HUDEP-2 (cell line): Measurements from ENCODE around the gene DDX27.

Source experiments
- DNase-seq, 76 experiments: peaks; one replicate each; lab custom pipeline; 2025; ENCODE audit not compliant: unreplicated experiment in 76 of 76; lab: John Stamatoyannopoulos, UW

The DDX27 gene

GRCh38 chr20:49287555-49288249, 68.5 kb downstream of the DDX27 start:
- DNase-seq: no peak

DNA sequence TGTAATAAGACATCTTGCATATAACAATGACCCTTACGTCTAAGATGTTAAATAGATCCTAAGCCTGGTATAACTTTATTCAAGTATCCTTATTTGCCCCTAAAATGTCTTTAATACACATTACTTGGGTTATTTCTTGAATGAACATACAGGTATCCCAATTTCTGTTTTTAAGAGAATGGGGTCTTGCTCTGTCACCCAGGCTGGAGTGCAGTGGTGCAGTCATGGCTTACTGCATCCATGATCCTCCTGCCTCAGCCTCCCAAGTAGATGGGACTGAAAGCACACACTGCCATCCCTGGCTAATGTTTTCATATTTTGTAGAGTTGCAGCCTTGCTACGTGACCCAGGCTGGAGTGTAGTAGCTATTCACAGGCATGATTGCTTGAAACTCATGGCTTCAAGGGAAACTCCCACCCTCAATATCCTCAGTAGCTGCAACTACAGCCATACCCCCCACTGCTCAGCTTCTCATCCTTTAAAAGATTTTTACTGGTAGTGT, 69.1 kb downstream of the DDX27 start:
- DNase-seq: no peak

DNA sequence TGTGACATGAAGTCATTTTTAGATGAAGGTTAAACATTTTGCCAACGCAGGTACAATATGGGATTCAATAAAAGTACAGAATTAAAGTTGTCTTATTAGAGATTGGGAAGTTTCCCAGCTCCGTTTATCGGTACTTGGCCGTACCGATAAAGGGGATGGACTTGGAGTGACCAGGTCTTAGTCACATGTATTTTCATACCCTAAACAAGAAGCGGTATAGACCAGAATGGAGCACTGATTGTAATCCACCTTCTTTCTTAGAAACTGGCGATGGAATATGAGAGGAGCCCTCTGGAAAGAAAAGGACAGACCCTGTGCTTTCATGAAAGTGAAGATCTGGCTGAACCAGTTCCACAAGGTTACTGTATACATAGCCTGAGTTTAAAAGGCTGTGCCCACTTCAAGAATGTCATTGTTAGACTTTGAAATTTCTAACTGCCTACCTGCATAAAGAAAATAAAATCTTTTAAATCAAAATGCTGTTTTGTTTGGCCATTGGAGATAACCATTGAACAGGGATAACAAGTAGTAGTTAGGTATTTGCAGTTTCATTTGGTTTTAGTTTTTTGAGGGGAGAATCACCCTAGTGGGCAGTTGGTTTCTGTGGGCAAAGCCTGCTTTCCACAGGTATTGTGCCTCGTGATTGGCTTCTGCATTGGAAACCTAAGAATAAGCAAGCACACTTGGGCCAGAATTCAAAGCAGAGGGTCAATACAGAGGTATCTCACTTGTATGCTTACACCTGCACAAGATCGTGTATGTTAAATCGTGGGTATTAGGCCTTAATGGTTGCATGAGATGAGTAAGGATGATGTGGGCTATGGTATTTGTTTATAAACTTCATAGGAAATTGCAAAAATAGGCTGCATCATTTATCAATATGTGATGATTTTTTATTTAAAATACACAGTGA, 69.8 kb downstream of the DDX27 start:
- DNase-seq: no peak

GRCh38 chr20:49290608-49291191, 71.5 kb downstream of the DDX27 start:
- DNase-seq: peak in 2 of 76 experiments; percentile 28 to 37

DNA sequence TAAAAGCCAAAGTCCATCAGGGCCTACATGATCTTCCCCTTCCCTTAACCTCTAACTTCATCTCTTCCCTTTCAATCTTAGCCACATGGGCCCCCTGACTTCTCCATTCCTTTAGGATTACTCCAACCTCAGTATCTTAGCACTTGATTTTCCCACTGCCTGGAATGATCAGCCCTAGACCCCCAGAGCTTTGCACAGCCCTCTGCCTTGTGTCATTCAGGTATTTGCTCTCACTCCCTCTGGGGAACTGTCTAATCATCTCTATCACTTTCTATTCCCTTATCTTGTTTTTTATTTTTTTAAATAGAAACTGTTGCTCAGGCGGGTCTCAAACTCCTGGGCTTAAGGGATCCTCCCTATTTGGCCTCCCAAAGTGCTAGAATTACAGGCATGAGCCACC, 72.0 kb downstream of the DDX27 start:
- no peak for DNase-seq

GRCh38 chr20:49292010-49292409, 72.8 kb downstream of the DDX27 start:
- no peak for DNase-seq

DNA sequence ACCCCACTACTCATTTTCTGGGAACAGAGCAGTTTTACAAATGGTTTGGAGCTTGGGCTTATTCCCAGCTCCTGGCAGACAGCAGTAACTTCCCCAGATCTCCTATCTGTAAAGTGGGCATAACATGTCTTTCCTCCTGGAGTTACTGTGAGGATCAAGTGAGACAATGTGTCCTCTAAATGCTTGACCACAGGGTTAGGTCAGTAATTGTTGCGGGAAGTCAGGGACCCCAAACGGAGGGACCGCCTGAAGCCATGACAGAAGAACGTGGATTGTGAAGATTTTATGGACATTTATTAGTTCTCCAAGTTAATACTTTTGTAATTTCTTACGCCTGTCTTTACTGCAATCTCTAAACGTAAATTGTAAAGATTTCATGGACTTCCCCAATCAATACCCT, 73.9 kb downstream of the DDX27 start:
- DNase-seq: no peak
